ENCODE data around the gene ENKD1.

Gene ENKD1

GRCh38 chr16:67662653-67663010 is 3.9 kb downstream of the ENKD1 start:
- no peak for DNase-seq

- no peak for DNase-seq
Observed at GRCh38 chr16:67661886-67662652, 4.5 kb downstream of the ENKD1 start.

GRCh38 chr16:67661101-67661761 is 5.3 kb downstream of the ENKD1 start:
- DNase-seq = no peak

- DNase-seq = peak; percentile 97
Observed at GRCh38 chr16:67660564-67661028, 6.0 kb downstream of the ENKD1 start, which contains the start of gene PARD6A. PARD6A (plus strand) TSS chr16:67660960; CDS start chr16:67661039, 79 bp downstream.

GRCh38 chr16:67659675-67660563 is 6.6 kb downstream of the ENKD1 start, which contains the start of gene ACD:
ACD (minus strand) TSS chr16:67660260; CDS start chr16:67660220, 40 bp downstream.
- peak; percentile 92 for DNase-seq

GRCh38 chr16:67658849-67659674 is 7.5 kb downstream of the ENKD1 start:
- DNase-seq = no peak

- no peak for DNase-seq
Observed at GRCh38 chr16:67657751-67658518, 8.6 kb downstream of the ENKD1 start.

GRCh38 chr16:67657017-67657608 is 9.4 kb downstream of the ENKD1 start:
- no peak for DNase-seq

- DNase-seq = no peak
Observed at GRCh38 chr16:67656344-67657016, 10.1 kb downstream of the ENKD1 start.

GRCh38 chr16:67655363-67655762 is 11.2 kb downstream of the ENKD1 start:
- DNase-seq = no peak

- no peak for DNase-seq
Observed at GRCh38 chr16:67654403-67654911, 12.1 kb downstream of the ENKD1 start.

GRCh38 chr16:67653789-67654402 is 12.7 kb downstream of the ENKD1 start:
- DNase-seq = no peak

- DNase-seq = no peak
Observed at GRCh38 chr16:67653128-67653788, 13.3 kb downstream of the ENKD1 start.

- no peak for DNase-seq
Observed at GRCh38 chr16:67652578-67653127, 13.9 kb downstream of the ENKD1 start.

GRCh38 chr16:67651847-67652246 is 14.7 kb downstream of the ENKD1 start:
- no peak for DNase-seq

- DNase-seq = no peak
Observed at GRCh38 chr16:67651039-67651438, 15.5 kb downstream of the ENKD1 start.

- DNase-seq = no peak
Observed at GRCh38 chr16:67650023-67650422, 16.5 kb downstream of the ENKD1 start.

- DNase-seq = no peak
Observed at GRCh38 chr16:67649494-67649931, 17.0 kb downstream of the ENKD1 start.
